ENCODE measurements around the gene DHX57. TPM values are rescaled to one million over a fixed set of nuclear protein-coding genes. Genes with fewer than 3 reads are reported as not detected.

Gene DHX57
- polyA plus RNA-seq, 1 donor from 2014 or later, result 44.0 TPM

GRCh38 chr2:38900726-38901125 lies 25.0 kb upstream of the DHX57 start:
- H3K9me3 ChIP-seq (ENCODE audit: low read length), result no peaks in the 10 kb centered on the region
- H3K4me3 ChIP-seq (ENCODE audit: low read length), result no peak overlapping the region
- no peaks in the 10 kb centered on the region for H3K79me2 ChIP-seq (replicated peaks; ENCODE audit: insufficient read depth, low read length)
- no peaks in the 10 kb centered on the region for H3K27me3 ChIP-seq (ENCODE audit: insufficient read depth, low read depth, low read length)
- H3K9me2 ChIP-seq (ENCODE audit: insufficient read depth, low read length), result no peaks in the 10 kb centered on the region
- no peak overlapping the region for H3K4me2 ChIP-seq (ENCODE audit: low read length)
- H3K9ac ChIP-seq (ENCODE audit: low read length), result no peak overlapping the region
- no peak overlapping the region for H3K27ac ChIP-seq (ENCODE audit: low read length)
- TF ChIP-seq TAF1 (IDR thresholded peaks at IDR 0.05; ENCODE audit: low read depth), result no peak
- TF ChIP-seq EP300 (conservative IDR thresholded peaks at IDR 0.05; ENCODE audit: poor library complexity, severe bottlenecking), result no peak
- no peaks in the 10 kb centered on the region for H3F3A ChIP-seq (ENCODE audit: insufficient read depth, low read length, poor library complexity, severe bottlenecking)
- H4K20me1 ChIP-seq (ENCODE audit: insufficient read depth), result no peaks in the 10 kb centered on the region
- H2AFZ ChIP-seq (ENCODE audit: low read depth, low read length), result no peak overlapping the region
- H3K36me3 ChIP-seq (ENCODE audit: insufficient read depth, low read length), result no peaks in the 10 kb centered on the region

GRCh38 chr2:38898256-38898655 lies 22.5 kb upstream of the DHX57 start:
- Histone ChIP-seq H3K36me3 (ENCODE audit: insufficient read depth, low read length) (no peaks in the 10 kb centered on the region), H3K4me2 (ENCODE audit: low read length) (no peak overlapping the region), H3K4me3 (ENCODE audit: low read length) (no peak overlapping the region), H3K27me3 (ENCODE audit: insufficient read depth, low read depth, low read length) (no peaks in the 10 kb centered on the region), H3K27ac (ENCODE audit: low read length) (no peak overlapping the region), H3K9ac (ENCODE audit: low read length) (no peak overlapping the region), H3K79me2 (replicated peaks; ENCODE audit: insufficient read depth, low read length) (no peaks in the 10 kb centered on the region), H3K9me2 (ENCODE audit: insufficient read depth, low read length) (no peaks in the 10 kb centered on the region), H3F3A (ENCODE audit: insufficient read depth, low read length, poor library complexity, severe bottlenecking) (no peaks in the 10 kb centered on the region), H2AFZ (ENCODE audit: low read depth, low read length) (no peak overlapping the region), H3K9me3 (ENCODE audit: low read length) (no peaks in the 10 kb centered on the region), H4K20me1 (ENCODE audit: insufficient read depth) (no peaks in the 10 kb centered on the region)
- no peak for TF ChIP-seq RAD21 (conservative IDR thresholded peaks at IDR 0.05)
- TF ChIP-seq TAF1 (IDR thresholded peaks at IDR 0.05; ENCODE audit: low read depth), result no peak
- TF ChIP-seq REST (IDR thresholded peaks at IDR 0.05; ENCODE audit: borderline replicate concordance), result no peak
- no peak for TF ChIP-seq EZH2 (IDR thresholded peaks at IDR 0.05; ENCODE audit: borderline replicate concordance, insufficient read depth, low read length, poor library complexity, severe bottlenecking)
- no peak for TF ChIP-seq POLR2AphosphoS5 (IDR thresholded peaks at IDR 0.05)
- TF ChIP-seq SMC3 (conservative IDR thresholded peaks at IDR 0.05; ENCODE audit: poor library complexity), result no peak
- no peak for TF ChIP-seq MXI1 (conservative IDR thresholded peaks at IDR 0.05; ENCODE audit: poor library complexity, severe bottlenecking)
- no peak for TF ChIP-seq CTCF (IDR thresholded peaks at IDR 0.05; ENCODE audit: poor library complexity, severe bottlenecking)
- TF ChIP-seq EP300 (conservative IDR thresholded peaks at IDR 0.05; ENCODE audit: poor library complexity, severe bottlenecking), result no peak

GRCh38 chr2:38892819-38893218 lies 17.1 kb upstream of the DHX57 start:
- no peak overlapping the region for H3K27ac ChIP-seq (ENCODE audit: low read length)
- H3K27me3 ChIP-seq (ENCODE audit: insufficient read depth, low read depth, low read length), result no peaks in the 10 kb centered on the region
- H4K20me1 ChIP-seq (ENCODE audit: insufficient read depth), result no peaks in the 10 kb centered on the region
- TF ChIP-seq TAF1 (IDR thresholded peaks at IDR 0.05; ENCODE audit: low read depth), result no peak
- no peak for TF ChIP-seq RAD21 (conservative IDR thresholded peaks at IDR 0.05)
- no peak for TF ChIP-seq MXI1 (conservative IDR thresholded peaks at IDR 0.05; ENCODE audit: poor library complexity, severe bottlenecking)
- TF ChIP-seq EP300 (conservative IDR thresholded peaks at IDR 0.05; ENCODE audit: poor library complexity, severe bottlenecking), result no peak
- TF ChIP-seq SMC3 (conservative IDR thresholded peaks at IDR 0.05; ENCODE audit: poor library complexity), result no peak
- no peak for TF ChIP-seq CTCF (IDR thresholded peaks at IDR 0.05; ENCODE audit: poor library complexity, severe bottlenecking)
- no peak for TF ChIP-seq REST (IDR thresholded peaks at IDR 0.05; ENCODE audit: borderline replicate concordance)
- TF ChIP-seq POLR2AphosphoS5 (IDR thresholded peaks at IDR 0.05), result no peak
- no peak for TF ChIP-seq EZH2 (IDR thresholded peaks at IDR 0.05; ENCODE audit: borderline replicate concordance, insufficient read depth, low read length, poor library complexity, severe bottlenecking)
- no peaks in the 10 kb centered on the region for H3K9me3 ChIP-seq (ENCODE audit: low read length)
- no peak overlapping the region for H3K4me2 ChIP-seq (ENCODE audit: low read length)
- H3F3A ChIP-seq (ENCODE audit: insufficient read depth, low read length, poor library complexity, severe bottlenecking), result no peaks in the 10 kb centered on the region
- no peaks in the 10 kb centered on the region for H3K36me3 ChIP-seq (ENCODE audit: insufficient read depth, low read length)
- H3K4me3 ChIP-seq (ENCODE audit: low read length), result no peak overlapping the region
- H2AFZ ChIP-seq (ENCODE audit: low read depth, low read length), result no peak overlapping the region
- no peak overlapping the region for H3K9ac ChIP-seq (ENCODE audit: low read length)
- no peaks in the 10 kb centered on the region for H3K79me2 ChIP-seq (replicated peaks; ENCODE audit: insufficient read depth, low read length)
- H3K9me2 ChIP-seq (ENCODE audit: insufficient read depth, low read length), result no peaks in the 10 kb centered on the region
